Measurements from ENCODE around the gene CRTC2.

Gene CRTC2

GRCh38 chr1:153976819-153977249 lies 18.4 kb upstream of the CRTC2 start:
- no peak for DNase-seq (ENCODE audit: low spot score)

GRCh38 chr1:153973525-153973924 lies 15.1 kb upstream of the CRTC2 start:
- DNase-seq (ENCODE audit: low spot score): no peak

- no peak for DNase-seq (ENCODE audit: low spot score)
Measured at GRCh38 chr1:153973071-153973470, 14.7 kb upstream of the CRTC2 start.

GRCh38 chr1:153970346-153970745 lies 11.9 kb upstream of the CRTC2 start:
- DNase-seq (ENCODE audit: low spot score): no peak

- no peak for DNase-seq (ENCODE audit: low spot score)
Measured at GRCh38 chr1:153968972-153969371, 10.6 kb upstream of the CRTC2 start.

- no peak for DNase-seq (ENCODE audit: low spot score)
Measured at GRCh38 chr1:153968408-153968807, 10.0 kb upstream of the CRTC2 start.

- no peak for DNase-seq (ENCODE audit: low spot score)
Measured at GRCh38 chr1:153968000-153968363, 9.6 kb upstream of the CRTC2 start.

GRCh38 chr1:153967107-153967999 lies 8.9 kb upstream of the CRTC2 start, which contains the start of gene CREB3L4:
TSS of gene CREB3L4 (plus strand) at chr1:153967902. CDS start at chr1:153968526, 624 bp downstream.
- peak; percentile 95 for DNase-seq (ENCODE audit: low spot score)

- DNase-seq (ENCODE audit: low spot score): peak; percentile 82
Measured at GRCh38 chr1:153963850-153964331, 5.5 kb upstream of the CRTC2 start.

GRCh38 chr1:153963030-153963849 lies 4.8 kb upstream of the CRTC2 start, which contains the start of gene SLC39A1:
TSS of gene SLC39A1 (minus strand) at chr1:153963537. CDS start at chr1:153962715, 822 bp downstream.
- DNase-seq (ENCODE audit: low spot score): peak; percentile 98

GRCh38 chr1:153962088-153963029 lies 3.9 kb upstream of the CRTC2 start:
- no peak for DNase-seq (ENCODE audit: low spot score)

- no peak for DNase-seq (ENCODE audit: low spot score)
Measured at GRCh38 chr1:153961421-153961820, 3.0 kb upstream of the CRTC2 start.

- no peak for DNase-seq (ENCODE audit: low spot score)
Measured at GRCh38 chr1:153960206-153960605, 1.8 kb upstream of the CRTC2 start.

- DNase-seq (ENCODE audit: low spot score): no peak
Measured at GRCh38 chr1:153959454-153959853, 1.0 kb upstream of the CRTC2 start.

GRCh38 chr1:153958961-153959260 lies 499 bp upstream of the CRTC2 start:
- no peak for DNase-seq (ENCODE audit: low spot score)

GRCh38 chr1:153957744-153958110 lies 685 bp downstream of the CRTC2 start:
- no peak for DNase-seq (ENCODE audit: low spot score)

GRCh38 chr1:153956997-153957715 lies 1.3 kb downstream of the CRTC2 start:
- DNase-seq (ENCODE audit: low spot score): no peak

GRCh38 chr1:153954826-153955225 lies 3.6 kb downstream of the CRTC2 start:
- no peak for DNase-seq (ENCODE audit: low spot score)

GRCh38 chr1:153953859-153954365 lies 4.5 kb downstream of the CRTC2 start:
- DNase-seq (ENCODE audit: low spot score): no peak

GRCh38 chr1:153951801-153952200 lies 6.6 kb downstream of the CRTC2 start:
- DNase-seq (ENCODE audit: low spot score): no peak

- no peak for DNase-seq (ENCODE audit: low spot score)
Measured at GRCh38 chr1:153951183-153951582, 7.2 kb downstream of the CRTC2 start.

Measured in ecto neural progenitor cell (in vitro differentiated cells).